CD4-positive, alpha-beta T cell (primary cell): ENCODE measurements around the gene HTR1D. TPM values are rescaled to one million over a fixed set of nuclear protein-coding genes. Genes with fewer than 3 reads are reported as not detected.

ENCODE experiments used
- ATAC-seq: fragments of 200-7000 bp; cut with Tn5 transposase; one replicate; pipeline ENCODE4 v1.10.0; 2022; ENCODE audit warnings: mild to moderate bottlenecking; ENCODE audit not compliant: poor library complexity
- CTCF ChIA-PET: fragments of 350-600 bp; sonication (Branson Sonifier 250); formaldehyde crosslinking; loops from one replicate; lab custom pipeline; 2021; ENCODE audit warnings: antibody characterized with exemption, inconsistent platforms; lab: Charles Lee
- POLR2A ChIA-PET: fragments of 350-600 bp; sonication (Branson Sonifier 250); formaldehyde crosslinking; loops from one replicate; lab custom pipeline; 2021; ENCODE audit warnings: antibody characterized with exemption, inconsistent platforms; lab: Charles Lee
- DNase-seq, 14 experiments: peaks; one replicate each; pipeline ENCODE4 v3.0.0-alpha.2; 2013 to 2020; ENCODE audit warnings: mixed read lengths in 2 of 14
- H3K27ac ChIP-seq, 2 donors: one replicate each; pipeline versions ENCODE4 v1.5.1 to v1.7.0; 2013; ENCODE audit warnings: low read length in 2 of 2, low read depth in 1 of 2, mild to moderate bottlenecking in 1 of 2
- H3K27me3 ChIP-seq, 2 experiments: 1 replicate in 1 of 2; 2 replicates in 1 of 2; pipeline versions ENCODE4 v1.6.1 to v1.7.0; 2013; ENCODE audit warnings: low read length in 2 of 2, control low read depth in 1 of 2, mild to moderate bottlenecking in 1 of 2, moderate library complexity in 1 of 2; ENCODE audit not compliant: insufficient read depth in 2 of 2, control insufficient read depth in 1 of 2
- H3K36me3 ChIP-seq: one replicate; pipeline ENCODE4 v1.6.1; 2013; ENCODE audit warnings: low read length, control low read depth; ENCODE audit not compliant: insufficient read depth
- H3K4me1 ChIP-seq: one replicate; pipeline ENCODE4 v1.6.1; 2013; ENCODE audit warnings: low read length, control low read depth; ENCODE audit not compliant: insufficient read depth
- H3K4me3 ChIP-seq: one replicate; pipeline ENCODE4 v1.5.1; 2013; ENCODE audit warnings: mild to moderate bottlenecking, low read length, moderate library complexity
- H3K9me3 ChIP-seq, 2 experiments: 1 replicate in 1 of 2; 2 replicates in 1 of 2; pipeline versions ENCODE4 v1.6.1 to v1.7.0; 2013; ENCODE audit warnings: low read length in 2 of 2, mild to moderate bottlenecking in 2 of 2, control low read depth in 1 of 2, moderate library complexity in 1 of 2; ENCODE audit not compliant: control insufficient read depth in 1 of 2, insufficient read depth in 1 of 2
- H3K27ac Mint-ChIP-seq: one replicate; pipeline ENCODE4 v1.8.0; 2020; ENCODE audit warnings: mixed read lengths
- H3K27me3 Mint-ChIP-seq: one replicate; pipeline ENCODE4 v1.8.0; 2021; ENCODE audit warnings: mixed read lengths
- H3K36me3 Mint-ChIP-seq: one replicate; pipeline ENCODE4 v1.8.0; 2021; ENCODE audit warnings: low read depth, mixed read lengths
- H3K4me1 Mint-ChIP-seq: one replicate; pipeline ENCODE4 v1.8.0; 2021; ENCODE audit warnings: low read depth, mixed read lengths
- H3K4me3 Mint-ChIP-seq: one replicate; pipeline ENCODE4 v1.8.0; 2020; ENCODE audit warnings: mild to moderate bottlenecking, mixed read lengths
- H3K9me3 Mint-ChIP-seq: one replicate; pipeline ENCODE4 v1.8.0; 2020; ENCODE audit warnings: mixed read lengths
- intact Hi-C, 2 experiments: fragments of 100-400 bp; cut with DNase I in 1 of 2; cut with micrococcal nuclease in 1 of 2; formaldehyde crosslinking; loops; one replicate each; pipeline versions ENCODE4 v1.15.1 to v1.9.0; 2023 to 2025; cut with DNase I, micrococcal nuclease
- total RNA-seq, 174 experiments: library from RNA in 2 of 174; stranded (reverse) in 2 of 174; gene quantifications; one replicate each; pipeline ENCODE4 v1.2.3 and lab custom pipeline; 2021 to 2026
- TF ChIP-seq, protein P1 (sequence below): fragments of 200-600 bp; IDR thresholded peaks from one replicate; pipeline ENCODE4 v1.8.0; 2022; ENCODE audit warnings: antibody characterized with exemption, mild to moderate bottlenecking

Gene HTR1D
- total RNA-seq, 2 experiments from 2014 or later = not detected

DNA sequence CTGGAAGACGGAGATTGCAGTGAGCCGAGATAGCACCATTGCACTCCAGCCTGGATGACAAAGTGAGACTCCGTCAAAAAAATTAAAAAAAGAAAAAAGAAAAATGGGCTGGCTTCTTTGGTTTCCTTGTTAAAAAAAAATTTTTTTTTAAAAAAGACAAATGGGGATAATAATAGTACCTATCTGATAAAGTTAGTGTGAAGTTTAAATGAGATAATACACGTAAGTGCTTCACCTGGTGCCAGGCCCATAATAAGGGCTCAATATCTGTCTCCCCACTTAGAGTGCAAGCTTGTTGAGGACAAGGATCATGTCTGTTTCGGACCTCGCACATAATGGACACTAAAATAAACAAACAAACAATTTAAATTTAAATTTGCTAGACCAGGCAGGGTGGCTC lies 30.0 kb upstream of the HTR1D start:
- no peaks in the 10 kb centered on the region for H3K9me3 Mint-ChIP-seq
- ATAC-seq (no peak), DNase-seq (no peak)
- Histone ChIP-seq H3K27me3 (no peaks in the 10 kb centered on the region), H3K27ac (no peak overlapping the region), H3K4me1 (no peaks in the 10 kb centered on the region), H3K9me3 (no peaks in the 10 kb centered on the region), H3K4me3 (no peak overlapping the region), H3K36me3 (no peaks in the 10 kb centered on the region)
- ChIA-PET CTCF (no interaction called here), POLR2A (no interaction called here)
- H3K4me3 Mint-ChIP-seq = no peak overlapping the region
- TF ChIP-seq, protein P1, sequence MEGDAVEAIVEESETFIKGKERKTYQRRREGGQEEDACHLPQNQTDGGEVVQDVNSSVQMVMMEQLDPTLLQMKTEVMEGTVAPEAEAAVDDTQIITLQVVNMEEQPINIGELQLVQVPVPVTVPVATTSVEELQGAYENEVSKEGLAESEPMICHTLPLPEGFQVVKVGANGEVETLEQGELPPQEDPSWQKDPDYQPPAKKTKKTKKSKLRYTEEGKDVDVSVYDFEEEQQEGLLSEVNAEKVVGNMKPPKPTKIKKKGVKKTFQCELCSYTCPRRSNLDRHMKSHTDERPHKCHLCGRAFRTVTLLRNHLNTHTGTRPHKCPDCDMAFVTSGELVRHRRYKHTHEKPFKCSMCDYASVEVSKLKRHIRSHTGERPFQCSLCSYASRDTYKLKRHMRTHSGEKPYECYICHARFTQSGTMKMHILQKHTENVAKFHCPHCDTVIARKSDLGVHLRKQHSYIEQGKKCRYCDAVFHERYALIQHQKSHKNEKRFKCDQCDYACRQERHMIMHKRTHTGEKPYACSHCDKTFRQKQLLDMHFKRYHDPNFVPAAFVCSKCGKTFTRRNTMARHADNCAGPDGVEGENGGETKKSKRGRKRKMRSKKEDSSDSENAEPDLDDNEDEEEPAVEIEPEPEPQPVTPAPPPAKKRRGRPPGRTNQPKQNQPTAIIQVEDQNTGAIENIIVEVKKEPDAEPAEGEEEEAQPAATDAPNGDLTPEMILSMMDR = no peak
- intact Hi-C loops = no loop called here
- no peaks in the 10 kb centered on the region for H3K36me3 Mint-ChIP-seq
- no peak overlapping the region for H3K27ac Mint-ChIP-seq
- peaks cover 6% of the 10 kb centered on the region for H3K27me3 Mint-ChIP-seq
- H3K4me1 Mint-ChIP-seq = no peaks in the 10 kb centered on the region

DNA sequence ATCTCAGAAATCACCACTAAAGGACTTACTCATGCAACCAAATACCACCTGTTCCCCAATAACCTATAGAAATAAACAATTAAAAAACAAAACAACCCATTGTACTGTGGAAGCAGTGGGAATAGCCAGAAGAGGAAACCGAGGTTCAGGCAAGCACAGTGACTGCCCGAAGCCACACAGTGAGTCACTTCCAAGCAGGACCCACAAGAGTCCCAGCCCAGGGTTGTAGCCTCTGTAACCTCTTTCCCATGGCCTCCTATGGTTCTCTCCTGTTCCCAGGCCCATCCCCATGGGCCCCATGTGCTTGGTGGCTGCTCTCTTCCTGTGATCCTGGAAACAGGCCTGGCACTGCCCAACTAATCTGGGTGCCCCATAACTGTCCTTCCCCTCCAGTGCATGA lies 29.0 kb upstream of the HTR1D start:
- TF ChIP-seq, protein P1 = no peak
- H3K9me3 Mint-ChIP-seq = no peaks in the 10 kb centered on the region
- peaks cover 6% of the 10 kb centered on the region for H3K27me3 Mint-ChIP-seq
- CTCF ChIA-PET = no interaction called here
- Histone ChIP-seq H3K9me3 (no peaks in the 10 kb centered on the region), H3K4me3 (no peak overlapping the region), H3K27ac (no peak overlapping the region), H3K36me3 (no peaks in the 10 kb centered on the region), H3K4me1 (no peaks in the 10 kb centered on the region), H3K27me3 (no peaks in the 10 kb centered on the region)
- POLR2A ChIA-PET = no interaction called here
- DNase-seq (no peak), ATAC-seq (no peak)
- no peak overlapping the region for H3K27ac Mint-ChIP-seq
- H3K36me3 Mint-ChIP-seq = no peaks in the 10 kb centered on the region
- intact Hi-C loops = no loop called here
- no peaks in the 10 kb centered on the region for H3K4me1 Mint-ChIP-seq
- H3K4me3 Mint-ChIP-seq = no peak overlapping the region

GRCh38 chr1:23244256-23244761 lies 27.0 kb upstream of the HTR1D start:
- ChIA-PET CTCF (no interaction called here), POLR2A (no interaction called here)
- no peaks in the 10 kb centered on the region for H3K36me3 Mint-ChIP-seq
- Histone ChIP-seq H3K4me1 (no peaks in the 10 kb centered on the region), H3K27ac (no peak overlapping the region), H3K4me3 (no peak overlapping the region), H3K27me3 (no peaks in the 10 kb centered on the region), H3K9me3 (no peaks in the 10 kb centered on the region), H3K36me3 (no peaks in the 10 kb centered on the region)
- H3K4me3 Mint-ChIP-seq = no peak overlapping the region
- ATAC-seq = no peak
- no peaks in the 10 kb centered on the region for H3K9me3 Mint-ChIP-seq
- no peaks in the 10 kb centered on the region for H3K27me3 Mint-ChIP-seq
- no peaks in the 10 kb centered on the region for H3K4me1 Mint-ChIP-seq
- no peak overlapping the region for H3K27ac Mint-ChIP-seq
- intact Hi-C loops = no loop called here
- DNase-seq = no peak
- TF ChIP-seq, protein P1 = no peak
